ENCODE measurements around the gene ZBTB6.

ZBTB6 gene, protein sequence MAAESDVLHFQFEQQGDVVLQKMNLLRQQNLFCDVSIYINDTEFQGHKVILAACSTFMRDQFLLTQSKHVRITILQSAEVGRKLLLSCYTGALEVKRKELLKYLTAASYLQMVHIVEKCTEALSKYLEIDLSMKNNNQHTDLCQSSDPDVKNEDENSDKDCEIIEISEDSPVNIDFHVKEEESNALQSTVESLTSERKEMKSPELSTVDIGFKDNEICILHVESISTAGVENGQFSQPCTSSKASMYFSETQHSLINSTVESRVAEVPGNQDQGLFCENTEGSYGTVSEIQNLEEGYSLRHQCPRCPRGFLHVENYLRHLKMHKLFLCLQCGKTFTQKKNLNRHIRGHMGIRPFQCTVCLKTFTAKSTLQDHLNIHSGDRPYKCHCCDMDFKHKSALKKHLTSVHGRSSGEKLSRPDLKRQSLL

DNA sequence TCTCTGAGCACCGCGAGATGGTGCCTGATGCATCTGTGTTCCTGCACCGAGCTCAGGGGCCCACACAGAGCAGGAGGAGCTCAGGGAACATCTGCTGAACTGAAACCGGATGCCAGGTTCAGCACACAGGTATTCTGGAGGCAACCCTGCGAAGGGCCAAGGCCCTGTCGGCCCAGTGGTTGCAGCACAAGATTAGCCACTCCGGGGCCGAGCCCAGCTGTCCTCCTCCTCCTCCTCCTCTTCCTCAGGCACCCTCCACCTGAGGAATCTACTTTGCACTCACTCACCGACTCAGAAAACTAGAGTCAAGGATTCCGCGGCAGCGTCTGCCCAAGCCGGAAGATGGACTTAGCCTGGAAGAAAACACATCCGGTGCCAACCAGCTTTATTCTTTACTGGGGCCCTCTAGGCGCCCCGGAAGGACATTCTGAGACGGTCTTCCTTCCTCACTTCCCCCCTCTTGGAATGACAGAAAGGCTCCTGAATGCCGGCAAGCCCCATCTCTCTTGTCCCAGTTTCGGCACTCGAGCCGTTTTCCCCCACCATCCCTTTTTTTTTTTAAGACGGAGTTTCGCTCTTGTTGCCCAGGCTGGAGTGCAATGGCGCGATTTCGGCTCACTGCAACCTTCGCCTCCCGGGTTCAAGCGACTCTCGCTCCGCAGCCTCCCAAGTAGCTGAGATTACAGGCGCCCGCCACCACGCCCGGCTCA is at the start of gene ZBTB6:
ZBTB6 (minus strand) TSS at position 360 of the 710 bp plus-strand sequence. CDS start 1,251 bp downstream, outside the sequence.
- DNase-seq (ENCODE audit: low read depth in 2 of 2, low spot score in 1 of 2): peak in 1 of 2 donors; percentile 27

DNA sequence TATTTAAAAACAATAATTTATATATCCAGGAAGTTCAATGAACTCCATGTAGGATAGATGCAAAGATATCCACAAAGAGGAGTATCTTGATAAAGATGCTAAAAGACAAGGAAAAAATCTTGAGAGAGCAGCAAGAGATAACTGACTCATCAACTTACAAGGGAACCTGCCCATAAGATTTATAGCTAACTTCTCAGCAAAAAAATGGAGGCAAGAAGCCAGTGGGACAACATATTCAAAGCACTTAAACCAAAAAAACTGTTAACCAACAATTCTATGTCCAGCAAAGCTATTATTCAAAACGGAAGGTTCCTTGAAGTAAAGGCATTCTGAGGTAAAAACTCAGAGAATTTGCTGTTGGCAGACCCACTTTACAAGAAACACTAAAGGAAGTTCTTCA is 48.0 kb upstream of the ZBTB6 start:
- DNase-seq (ENCODE audit: low read depth in 2 of 2, low spot score in 1 of 2): no peak

DNA sequence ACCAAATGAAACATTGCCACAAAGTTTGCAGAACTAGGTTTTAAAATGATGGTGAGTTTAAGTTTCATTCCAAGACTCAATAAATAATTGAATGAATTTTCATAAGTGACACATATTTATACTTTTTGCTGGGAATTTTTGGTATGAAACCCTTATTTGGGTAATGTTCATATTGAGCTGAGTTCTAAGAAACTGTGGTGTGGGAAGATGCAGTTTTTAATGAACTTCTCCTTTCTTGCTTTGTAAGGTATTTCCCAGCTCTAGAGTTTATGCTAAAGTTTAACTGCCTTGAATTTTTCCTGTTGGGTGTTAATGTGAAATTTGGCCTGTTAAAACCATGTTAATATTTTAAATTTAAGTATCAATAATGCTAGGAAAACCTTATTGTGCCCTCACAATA is 42.8 kb upstream of the ZBTB6 start:
- DNase-seq (ENCODE audit: low read depth in 2 of 2, low spot score in 1 of 2): no peak

DNA sequence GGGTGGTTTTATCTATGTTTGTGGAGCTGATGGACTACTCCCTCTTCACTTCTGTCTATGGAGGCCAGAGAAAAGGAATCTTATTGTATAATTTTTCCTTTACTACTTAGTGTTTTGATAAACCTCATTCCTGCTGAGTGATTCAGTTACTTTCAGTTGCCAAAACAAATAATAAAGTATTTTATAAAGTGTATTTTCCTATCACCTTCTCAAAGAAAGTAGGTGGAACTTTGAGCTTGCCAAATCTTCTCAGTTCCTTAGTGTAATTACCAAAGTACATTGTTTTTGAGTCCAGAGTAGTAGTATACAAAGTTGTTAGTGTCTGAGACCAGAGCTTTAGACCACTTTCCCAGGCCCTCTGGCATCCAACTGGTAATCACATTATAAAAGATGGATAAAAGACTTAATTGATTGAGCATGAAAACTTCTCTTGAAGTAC is 41.1 kb upstream of the ZBTB6 start:
- no peak for DNase-seq (ENCODE audit: low read depth in 2 of 2, low spot score in 1 of 2)

DNA sequence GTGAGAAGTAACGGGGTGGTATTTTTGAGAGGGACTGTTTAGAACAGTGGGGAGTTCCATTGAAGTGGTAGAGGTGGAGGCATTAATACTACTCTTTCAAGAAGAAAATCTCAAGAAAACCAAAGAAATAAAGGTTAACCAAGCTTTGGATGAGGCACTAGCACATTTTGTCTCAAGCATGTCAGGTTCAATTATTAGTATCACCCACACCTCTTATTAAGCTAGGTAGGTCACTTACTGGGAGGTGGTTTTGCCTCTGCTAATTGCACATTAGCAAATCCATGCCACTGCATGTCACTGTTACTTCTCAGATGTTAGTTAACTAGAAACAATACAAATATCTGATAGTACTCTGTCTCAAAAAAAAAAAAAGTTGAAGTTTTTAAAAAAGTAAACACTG is 37.9 kb upstream of the ZBTB6 start:
- no peak for DNase-seq (ENCODE audit: low read depth in 2 of 2, low spot score in 1 of 2)

DNA sequence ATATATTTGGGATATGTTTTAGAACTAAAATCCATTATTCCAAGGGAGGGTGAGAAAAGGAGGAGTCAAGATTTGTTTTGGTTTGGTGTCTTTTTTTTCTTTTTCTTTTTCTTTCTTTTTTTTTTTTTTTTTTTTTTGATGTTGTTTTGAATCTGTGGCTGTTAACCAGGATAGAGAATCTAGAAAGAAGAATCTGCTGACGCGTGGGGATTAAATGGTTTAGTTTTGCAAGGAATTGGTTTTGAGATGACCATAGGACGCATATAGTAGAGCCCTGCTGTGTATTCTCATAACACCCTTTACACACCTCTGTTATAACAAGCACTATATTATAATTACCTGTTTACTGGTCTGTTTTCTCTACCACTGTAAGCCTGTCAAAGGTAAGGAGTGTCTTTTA is 37.1 kb upstream of the ZBTB6 start:
- DNase-seq (ENCODE audit: low read depth in 2 of 2, low spot score in 1 of 2): no peak

DNA sequence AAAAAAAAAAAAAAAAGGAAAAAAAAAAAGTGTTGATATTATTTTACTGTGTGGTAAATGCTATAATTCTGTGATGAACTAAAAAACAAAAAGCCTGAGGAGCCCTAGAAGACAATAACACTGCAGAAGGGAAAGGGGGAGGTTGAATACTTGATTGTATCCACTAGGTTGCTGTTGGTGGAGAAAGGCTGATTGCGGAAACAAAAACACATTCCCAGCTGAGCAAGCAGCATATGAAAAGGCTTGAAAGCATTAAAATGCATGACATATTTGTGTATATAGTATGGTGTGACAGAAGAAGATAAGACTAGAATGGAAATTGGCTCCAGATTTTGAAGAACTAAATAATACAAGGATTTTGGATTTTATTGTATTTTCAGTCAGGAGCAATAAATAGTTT is 36.6 kb upstream of the ZBTB6 start:
- DNase-seq (ENCODE audit: low read depth in 2 of 2, low spot score in 1 of 2): no peak

DNA sequence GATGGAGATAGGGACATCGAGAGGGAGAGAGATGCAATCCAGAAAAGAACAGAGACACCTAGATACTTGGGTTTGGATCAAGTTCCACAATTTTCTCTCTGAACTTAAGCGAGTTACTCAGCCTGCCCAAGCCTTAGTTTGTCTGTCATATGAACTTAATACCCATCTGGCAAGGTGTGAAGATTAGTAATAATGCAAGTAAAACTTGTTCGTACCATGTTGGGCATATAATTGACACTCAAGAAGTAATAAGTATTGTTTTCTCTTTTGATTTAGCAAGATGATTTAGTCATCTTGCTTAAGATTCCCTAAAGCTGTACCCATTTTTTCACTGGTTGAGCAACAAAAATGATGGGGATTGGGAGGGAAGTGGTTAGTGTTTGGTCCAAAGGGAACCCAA is 35.2 kb upstream of the ZBTB6 start:
- DNase-seq (ENCODE audit: low read depth in 2 of 2, low spot score in 1 of 2): no peak

DNA sequence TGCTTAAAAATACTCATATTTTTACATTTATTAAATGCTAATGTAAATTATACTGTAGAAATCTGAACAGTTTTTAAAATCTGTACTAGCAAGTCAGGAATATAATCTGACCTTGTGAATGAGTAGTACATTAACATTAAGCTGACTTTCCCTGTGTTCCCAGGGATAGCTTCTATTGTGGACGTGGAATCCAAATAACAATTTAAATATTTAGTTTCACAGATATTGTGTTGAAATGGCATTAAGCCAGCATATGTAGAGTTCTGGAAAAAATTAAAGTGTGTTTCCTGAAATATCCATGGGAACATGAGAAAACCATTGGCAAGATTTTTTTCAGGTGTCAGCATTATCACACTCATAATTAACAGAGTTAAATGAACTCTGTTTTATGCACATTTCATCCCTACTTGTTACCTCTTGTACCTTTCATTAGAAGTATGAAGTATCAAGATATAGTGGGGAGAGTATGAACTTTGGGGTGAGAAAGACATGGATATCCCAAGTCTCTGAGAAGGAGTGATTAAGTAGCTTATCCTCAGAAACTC is 33.4 kb upstream of the ZBTB6 start:
- no peak for DNase-seq (ENCODE audit: low read depth in 2 of 2, low spot score in 1 of 2)

DNA sequence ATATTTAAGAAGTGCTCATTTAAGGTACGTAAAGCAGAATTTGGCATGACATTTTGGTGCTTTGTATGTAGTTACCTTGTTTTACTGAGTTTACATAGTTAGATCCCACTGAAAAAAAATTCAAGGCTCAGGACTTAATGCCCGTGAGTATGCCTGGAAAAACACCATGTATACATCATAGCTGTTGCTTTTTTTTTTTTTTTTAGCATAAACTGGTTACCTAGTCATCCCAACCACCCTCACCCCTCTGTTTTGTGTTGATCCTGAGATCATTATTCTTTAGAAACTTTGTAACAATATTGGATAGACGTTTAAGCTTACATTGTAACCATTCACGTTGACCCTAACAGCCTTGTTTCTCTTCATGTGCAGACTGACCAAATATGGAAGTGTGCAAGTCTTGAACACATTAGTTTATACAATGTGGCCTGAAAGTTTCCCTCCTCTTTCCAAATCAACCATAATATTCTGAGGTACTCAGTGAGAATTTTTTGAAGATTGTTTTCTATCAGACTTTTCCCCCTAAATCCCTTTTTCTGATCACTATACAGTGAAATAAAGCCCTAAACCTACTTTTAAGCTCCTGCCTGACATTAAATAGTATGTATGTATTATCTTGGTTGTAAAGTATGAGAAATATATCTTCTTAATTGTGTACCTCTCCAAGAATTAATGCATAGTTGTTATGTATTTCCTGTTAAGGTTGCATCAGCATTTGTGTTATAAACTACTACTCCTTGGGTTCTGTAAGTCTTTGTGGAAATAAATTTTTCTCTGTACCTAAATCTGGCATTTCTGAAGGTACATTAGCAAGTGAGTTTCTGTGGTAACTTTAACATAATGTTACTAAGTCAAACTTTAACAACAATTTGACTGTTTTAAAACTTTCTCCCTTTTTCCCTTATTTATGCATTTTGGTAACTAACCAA is 32.1 kb upstream of the ZBTB6 start:
- no peak for DNase-seq (ENCODE audit: low read depth in 2 of 2, low spot score in 1 of 2)

DNA sequence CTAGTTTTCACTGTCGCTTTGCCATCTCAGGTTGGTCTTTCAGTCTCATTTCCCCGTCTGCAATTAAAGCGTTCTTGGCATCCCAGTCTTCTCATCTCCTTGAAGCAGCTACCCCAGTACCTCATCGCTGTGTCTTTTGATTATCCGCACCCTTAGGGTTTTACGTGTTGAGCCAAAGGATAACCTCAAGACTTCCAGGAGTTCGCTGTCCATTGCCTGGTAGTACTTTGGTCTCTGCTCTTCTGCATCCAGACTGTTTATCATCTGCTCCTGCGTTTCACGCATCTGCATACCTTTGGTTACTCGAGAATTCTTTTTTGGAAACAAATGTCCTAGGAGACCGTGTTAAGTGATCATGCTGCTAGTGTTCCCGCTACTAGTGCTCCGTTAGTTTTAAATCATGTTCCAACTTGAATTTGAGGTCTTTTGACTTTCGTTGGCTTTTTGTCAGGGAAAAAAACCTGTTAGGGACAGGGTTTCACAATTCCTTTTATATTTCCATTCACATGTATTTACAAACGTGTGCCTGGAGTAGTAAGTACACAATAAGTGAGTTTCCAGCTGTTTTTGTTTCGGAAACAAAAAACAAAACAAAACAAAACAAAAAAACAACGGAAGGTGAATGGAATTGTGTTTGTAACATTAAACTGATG is 28.6 kb upstream of the ZBTB6 start:
- DNase-seq (ENCODE audit: low read depth in 2 of 2, low spot score in 1 of 2): no peak

DNA sequence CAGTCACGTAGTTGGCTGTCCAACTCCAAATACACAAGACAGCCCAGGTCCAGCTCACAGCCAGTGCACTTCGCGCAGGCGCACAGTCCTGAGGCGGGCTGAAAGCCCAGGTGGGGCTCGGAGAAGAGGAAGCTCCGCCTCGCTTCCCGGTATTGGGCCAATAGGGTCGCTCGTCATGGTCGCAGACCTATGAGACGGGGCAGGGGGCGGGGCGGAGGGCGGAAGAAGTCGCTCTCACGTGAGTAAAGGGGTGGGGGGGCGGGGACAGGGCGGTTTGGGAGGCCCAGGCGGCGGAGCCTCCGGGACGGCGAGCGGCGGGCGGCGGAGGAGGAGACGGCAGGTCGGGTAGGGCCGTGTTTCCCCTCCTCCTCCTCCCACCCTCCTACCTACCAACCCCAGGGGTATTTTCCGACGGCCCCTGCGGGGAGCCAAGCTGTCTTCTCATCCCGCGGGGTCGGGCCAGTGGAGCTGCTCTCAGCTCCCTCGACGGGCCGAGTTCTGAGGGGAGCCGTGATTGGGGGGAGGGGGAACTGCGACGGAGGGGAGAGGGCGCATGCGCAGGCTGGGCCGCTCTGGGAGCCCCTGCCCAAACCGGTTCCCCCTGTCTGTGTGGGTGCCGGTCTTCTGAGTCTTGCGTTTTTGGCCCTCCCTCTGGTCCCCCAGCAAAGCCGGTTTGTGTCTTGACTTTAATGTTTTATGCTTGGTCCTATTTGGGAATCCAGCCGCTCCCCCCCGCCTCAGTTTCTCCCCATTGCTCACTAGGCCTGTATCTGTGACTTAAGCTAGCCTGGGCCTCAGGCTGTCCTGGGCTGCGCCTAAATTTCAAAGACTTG is 27.8 kb upstream of the ZBTB6 start, which contains the start of gene RABGAP1:
RABGAP1 (plus strand) TSS at position 272 of the 833 bp plus-strand sequence. CDS start 16,040 bp downstream, outside the sequence.
- peak; percentile 97 for DNase-seq (ENCODE audit: low read depth in 2 of 2, low spot score in 1 of 2)

DNA sequence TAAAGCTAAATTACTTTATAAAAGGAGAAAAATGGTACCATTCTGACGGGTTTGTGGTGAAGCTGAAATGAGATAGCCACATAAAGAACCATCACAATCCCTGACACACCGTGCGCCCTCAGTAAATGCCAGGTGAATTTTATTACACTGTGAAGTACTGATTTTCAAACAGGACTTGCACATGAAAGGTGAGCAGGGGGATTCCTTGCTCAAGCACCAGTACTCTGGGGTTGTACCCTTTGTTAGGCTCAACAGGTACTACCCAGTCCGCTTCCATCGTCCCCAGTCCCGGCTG is 27.3 kb upstream of the ZBTB6 start:
- DNase-seq (ENCODE audit: low read depth in 2 of 2, low spot score in 1 of 2): no peak

DNA sequence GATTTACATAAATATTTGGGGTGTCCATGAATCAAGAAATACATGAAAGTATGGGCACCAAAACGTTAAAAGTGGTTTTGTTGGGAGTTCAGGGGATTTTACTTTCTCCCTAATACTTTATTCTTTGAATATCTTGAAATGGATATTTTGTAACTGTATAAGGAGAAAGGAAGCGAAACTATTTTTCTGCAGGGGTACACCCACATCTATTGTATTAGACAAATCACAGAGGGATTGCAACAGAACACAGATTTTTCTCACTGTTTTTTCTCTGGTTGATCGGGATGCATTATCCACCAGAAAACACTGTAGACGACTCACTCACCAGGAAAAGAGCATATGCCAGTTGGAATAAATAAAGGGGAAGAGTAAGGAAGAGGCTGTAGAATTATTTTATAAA is 26.5 kb upstream of the ZBTB6 start:
- DNase-seq (ENCODE audit: low read depth in 2 of 2, low spot score in 1 of 2): no peak

DNA sequence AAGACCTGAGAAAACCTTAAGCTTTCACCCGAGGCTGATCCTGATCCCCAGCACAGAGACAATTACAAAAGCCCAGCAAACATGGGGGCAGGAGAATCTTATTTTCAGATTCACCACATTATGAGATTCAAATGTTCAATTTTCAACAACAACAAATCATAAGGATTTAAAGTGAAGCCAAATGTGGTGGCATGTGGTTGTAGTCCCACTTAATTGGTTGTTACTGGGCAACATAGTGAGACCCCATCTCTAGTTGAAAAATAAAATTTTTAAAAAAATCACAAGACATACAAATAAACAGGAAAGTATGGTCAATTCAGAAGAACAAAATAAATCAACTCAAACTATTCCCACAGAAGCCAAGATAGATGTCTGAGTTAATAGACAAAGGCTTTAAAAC is 23.8 kb upstream of the ZBTB6 start:
- no peak for DNase-seq (ENCODE audit: low read depth in 2 of 2, low spot score in 1 of 2)

DNA sequence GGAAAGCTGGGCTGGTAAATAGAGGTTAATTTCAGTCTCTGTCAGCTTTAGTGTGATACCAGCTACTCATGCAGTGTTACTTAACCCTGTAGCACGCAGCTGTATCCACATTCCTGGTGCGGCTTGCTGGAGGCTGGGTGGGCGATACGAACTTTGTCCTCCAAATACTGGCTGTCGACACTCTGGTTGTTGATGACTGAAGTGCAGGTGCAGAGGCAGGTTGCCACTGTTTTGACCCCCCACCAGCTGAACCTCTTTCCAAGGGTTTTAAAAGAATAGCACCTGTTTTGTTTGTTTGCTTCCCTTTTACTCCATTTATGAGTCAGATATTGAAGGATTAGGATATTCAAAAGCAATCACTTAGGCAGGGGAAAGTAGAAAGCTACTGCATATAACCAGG is 23.3 kb upstream of the ZBTB6 start:
- no peak for DNase-seq (ENCODE audit: low read depth in 2 of 2, low spot score in 1 of 2)

DNA sequence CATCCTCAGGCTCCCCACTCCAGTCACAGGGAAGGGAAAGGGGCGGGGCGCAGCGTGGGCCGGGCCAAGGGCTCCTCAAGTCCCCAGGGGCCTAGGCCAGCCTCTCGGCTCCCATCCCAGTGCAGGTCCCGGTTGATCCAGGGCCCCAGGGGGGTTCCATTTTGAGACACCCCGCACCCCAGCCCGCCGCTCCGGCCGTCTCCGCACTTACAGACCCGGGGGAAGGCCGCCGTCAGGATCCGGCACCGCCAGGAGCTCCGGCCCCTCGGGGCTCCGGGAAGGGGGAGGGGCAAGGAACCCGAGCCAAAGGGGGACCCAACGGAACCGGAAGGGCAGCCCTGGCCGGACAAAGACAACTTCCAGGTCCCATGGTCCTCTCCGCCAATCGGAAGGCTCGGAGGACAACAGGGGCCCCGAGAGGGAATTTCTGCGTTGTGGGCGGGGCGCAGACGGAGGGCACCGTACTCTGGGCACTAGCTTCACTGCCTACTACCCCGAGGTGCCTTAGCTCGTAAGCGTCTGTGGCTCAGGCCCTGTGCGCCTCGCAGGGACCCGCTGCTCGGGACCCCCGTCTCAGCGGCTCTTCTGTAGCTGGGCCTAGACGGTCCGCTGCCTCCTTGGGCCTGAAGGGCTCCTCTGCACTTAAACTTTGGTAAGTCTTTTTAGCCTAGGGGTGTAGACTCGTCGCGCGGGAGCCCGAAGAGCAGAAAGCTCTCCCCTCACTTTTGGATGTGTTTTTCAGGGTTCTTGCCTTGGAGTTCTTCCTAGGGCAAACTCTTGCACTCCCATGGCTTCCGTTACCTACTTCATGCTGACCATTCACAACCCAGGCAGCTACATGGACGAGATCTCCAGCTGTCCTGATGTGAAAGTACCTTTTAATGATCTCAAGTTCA is 18.4 kb upstream of the ZBTB6 start, which contains the start of gene ZBTB26:
ZBTB26 (minus strand) TSS at position 287 of the 896 bp plus-strand sequence. CDS start 11,578 bp downstream, outside the sequence.
- DNase-seq (ENCODE audit: low read depth in 2 of 2, low spot score in 1 of 2): peak; percentile 77

DNA sequence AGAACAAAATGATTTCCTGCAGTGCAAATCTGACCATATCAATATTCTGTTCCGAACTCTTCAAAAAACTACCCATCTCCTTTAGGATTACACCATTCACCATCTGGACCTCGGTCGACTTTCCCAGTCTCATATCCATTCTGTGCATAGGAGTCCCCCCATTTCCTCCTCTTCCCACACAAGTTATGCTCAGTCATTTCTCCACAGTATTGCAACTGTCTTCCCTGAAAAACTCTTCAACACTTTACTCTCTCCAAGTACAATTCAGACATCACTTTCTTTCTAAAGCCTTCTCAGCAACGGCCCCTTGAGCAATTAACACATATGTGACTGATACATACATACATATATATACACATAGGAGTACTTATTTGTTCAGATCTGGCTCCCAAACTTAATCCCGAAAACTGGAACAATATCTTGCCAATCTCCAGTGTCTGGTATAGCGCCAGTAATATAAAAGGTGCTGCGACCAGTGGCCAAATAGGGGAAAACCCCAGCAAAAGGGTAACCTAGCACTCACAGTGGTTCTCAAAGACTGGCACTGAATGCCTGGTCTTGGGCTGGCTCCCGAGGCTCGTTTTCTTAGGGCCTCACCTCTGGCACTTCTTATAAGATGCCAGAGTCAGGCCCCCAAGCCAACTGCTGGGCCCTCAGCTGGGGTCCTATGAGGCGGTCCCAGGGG is 17.6 kb upstream of the ZBTB6 start:
- no peak for DNase-seq (ENCODE audit: low read depth in 2 of 2, low spot score in 1 of 2)
